Endometrial microvascular endothelial cells (primary cell): Measurements from ENCODE around the gene LTB4R2. TPM values are rescaled to one million over a fixed set of nuclear protein-coding genes. Genes with fewer than 3 reads are reported as not detected.

Source experiments
- in situ Hi-C: cut with HindIII; loops from 2 replicates; pipeline ENCODE4 v1.10.0; 2017; ENCODE audit warnings: low sequenced_read_pairs, low pct_unique_long_range_greater_than_20kb; ENCODE audit errors: inconsistent ontology term
- total RNA-seq: library from RNA; depleted of rRNA; stranded (reverse); fragments of >200 nt; gene quantifications from one replicate; pipeline ENCODE4 v1.2.3, GENCODE V29; 2015; ENCODE audit errors: inconsistent ontology term

LTB4R2 gene
- total RNA-seq, 1 donor from 2014 or later: 15.8 TPM

DNA sequence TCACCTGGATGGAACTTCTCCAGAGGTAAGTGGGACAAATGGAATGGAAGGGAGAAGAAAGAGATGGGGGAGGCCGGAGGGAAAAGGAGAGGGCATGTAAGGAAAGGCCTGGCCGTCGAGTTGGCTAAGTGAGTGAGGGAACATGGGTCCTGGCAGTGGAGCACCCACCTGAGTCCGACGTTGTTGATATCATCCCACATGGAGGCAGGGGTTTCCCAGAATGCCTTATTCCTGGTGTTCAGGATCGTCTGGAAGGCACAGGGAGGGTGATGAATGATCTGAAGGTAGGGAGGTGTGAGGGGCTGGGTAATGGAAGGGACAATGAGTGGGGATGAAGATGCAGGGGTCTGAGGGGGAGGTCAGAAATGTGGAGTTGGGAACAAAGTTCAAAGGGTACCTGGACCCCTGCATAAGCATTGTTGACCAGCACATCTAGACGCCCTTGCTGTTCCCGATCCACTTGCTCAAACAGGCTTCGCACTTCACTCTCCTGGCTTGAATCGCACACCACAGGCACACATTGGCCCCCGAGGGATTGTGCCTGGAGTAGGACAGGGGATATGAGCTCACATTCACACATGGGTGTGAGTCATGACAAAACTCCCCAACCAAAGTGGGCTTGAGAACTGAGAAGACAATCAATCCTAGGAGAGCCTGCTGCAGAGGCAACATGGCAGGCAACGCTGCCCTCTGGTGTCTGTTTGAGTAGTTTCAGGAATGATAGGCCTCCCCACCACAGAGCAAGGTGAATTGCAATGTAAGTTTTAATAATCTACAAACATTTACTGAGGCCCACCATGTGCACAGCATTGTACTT lies 13.4 kb upstream of the LTB4R2 start:
- in situ Hi-C loops: loop anchor here (10.0 kb wide), 1 partner anchor 92 kb away; the partner anchor contains the start of gene TSSK4

DNA sequence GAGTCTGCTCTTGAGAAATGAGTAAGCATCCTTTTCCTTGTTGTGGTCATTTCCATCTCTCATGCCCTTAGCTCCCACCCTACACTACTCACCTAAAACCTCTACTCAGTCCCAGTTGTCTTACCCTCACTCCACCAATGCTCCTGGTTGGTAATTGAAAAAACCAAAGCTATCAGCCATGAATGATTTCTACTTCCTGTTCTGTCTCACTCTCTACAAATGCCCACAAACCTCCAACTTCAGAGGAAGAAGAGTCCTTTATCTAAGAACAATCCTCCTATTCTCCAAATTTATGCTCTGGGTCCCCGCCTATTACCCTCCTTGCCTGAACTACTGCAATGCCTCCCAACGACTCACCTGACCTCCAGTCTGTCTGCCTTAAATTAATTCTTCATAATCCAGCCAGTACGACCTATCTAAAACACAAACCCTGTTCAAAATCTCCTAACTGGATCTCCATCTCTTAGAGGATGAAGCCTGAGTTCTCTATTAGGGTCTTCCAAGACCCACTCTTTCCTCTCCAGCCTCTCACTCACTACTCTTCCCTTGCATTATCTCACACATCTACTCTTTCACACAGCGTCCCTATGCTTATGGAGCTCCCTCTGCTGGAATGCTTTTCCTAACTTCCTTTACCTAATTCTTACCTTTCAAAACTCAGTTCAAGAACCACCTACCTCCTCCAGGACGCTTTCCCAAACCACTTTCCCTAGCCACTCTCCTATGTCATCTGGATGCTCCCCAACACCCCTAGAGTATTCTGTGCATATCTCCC lies 12.6 kb upstream of the LTB4R2 start:
- in situ Hi-C loops: loop anchor here (10.0 kb wide), 1 partner anchor 93 kb away; the partner anchor contains the start of gene TSSK4

DNA sequence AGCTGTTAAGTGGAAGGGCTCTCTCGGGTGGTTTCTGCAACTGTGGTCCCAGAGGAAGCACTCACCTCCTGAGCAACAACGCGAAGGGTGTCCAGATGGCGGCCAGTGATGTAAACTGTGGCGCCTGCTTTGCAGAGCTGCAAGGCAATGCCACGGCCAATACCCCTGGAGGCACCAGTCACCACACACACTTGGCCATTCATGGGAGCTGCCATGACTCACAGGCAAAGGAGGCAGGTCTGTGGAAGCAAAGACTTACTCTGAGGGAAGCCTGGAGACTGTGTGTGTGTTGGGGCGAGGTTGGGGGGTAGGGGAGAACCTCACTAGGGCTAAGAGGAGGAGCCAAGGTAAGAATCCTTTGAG lies 11.1 kb upstream of the LTB4R2 start:
- in situ Hi-C loops: loop anchor here (10.0 kb wide), 1 partner anchor 94 kb away; the partner anchor contains the start of gene TSSK4

DNA sequence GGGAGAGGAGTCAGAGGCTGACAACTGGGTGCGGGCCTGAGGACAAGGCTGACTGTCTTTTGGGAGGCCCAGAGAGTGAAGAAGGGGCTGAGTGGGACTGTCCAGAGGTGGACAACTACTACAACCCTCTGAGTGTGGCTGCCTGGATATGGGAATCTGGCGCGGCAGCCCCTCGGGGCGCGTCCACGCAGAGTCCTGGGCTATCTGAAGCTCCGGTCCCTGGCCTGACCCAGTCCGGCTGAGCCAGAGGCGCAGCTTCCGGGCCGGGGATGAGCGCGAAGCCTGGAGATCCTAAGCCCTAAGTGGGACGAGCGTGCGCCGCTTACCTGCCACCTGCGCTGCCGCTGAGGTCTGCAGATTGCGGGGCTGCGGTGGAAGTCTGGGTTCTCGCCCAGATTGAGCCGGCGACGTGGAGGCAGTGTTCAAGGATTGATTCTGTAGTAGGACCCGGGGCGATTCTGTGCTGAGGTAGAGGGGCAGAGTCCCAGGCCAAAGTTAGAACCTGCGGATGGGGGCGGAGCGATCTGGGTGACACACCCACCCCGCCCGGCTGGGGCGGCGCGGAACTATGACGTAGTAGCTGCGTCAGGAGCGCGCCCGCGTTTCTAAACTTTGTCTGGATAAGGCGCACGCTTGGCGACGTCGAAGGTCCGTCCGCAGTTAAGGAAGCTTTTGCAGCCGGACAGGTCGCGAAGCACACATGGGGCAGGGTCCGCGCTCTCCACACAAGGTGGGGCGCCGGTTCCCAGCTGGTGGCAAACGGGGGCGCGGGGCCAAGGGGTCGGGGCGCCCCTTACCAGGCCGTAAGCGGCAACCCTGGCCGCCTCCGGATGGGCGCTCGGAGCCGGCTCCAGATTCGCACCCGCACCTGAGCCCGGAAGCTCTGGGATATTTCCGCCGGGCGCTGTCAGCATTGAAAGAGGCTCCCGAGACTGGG lies 10.4 kb upstream of the LTB4R2 start, which contains the start of the genes DHRS1 and NOP9:
TSS of gene DHRS1 (minus strand) at position 526 of the 937 bp plus-strand sequence. CDS start 674 bp downstream, outside the sequence.
TSS of gene NOP9 (plus strand) at position 596 of the 937 bp plus-strand sequence. CDS start at position 701, 105 bp downstream.
- in situ Hi-C loops: loop anchor here (10.0 kb wide), 1 partner anchor 95 kb away; the partner anchor contains the start of gene TSSK4

DNA sequence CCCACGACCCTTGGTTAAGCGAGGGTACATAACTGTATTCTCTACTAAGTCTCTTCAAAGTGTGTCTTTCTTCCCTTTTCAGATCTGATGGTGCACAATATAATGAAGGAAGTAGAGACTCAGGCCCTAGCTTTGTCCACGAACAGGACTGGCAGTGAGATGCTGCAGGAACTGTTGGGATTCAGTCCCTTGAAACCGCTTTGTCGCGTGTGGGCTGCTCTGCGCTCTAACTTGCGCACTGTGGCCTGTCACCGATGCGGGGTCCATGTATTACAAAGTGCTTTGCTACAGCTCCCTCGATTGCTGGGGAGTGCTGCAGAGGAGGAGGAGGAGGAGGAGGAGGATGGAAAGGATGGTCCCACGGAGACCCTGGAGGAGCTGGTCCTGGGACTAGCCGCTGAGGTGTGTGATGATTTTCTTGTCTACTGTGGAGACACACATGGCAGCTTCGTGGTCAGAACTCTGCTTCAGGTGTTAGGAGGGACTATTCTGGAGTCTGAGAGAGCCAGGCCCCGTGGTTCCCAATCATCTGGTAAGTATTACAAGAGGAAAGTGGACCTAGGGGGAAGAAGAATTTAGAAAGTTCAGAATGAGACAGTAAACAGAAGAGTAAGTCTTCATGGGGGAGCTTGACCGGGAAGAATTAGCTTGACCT lies 9.5 kb upstream of the LTB4R2 start:
- in situ Hi-C loops: no loop called here

DNA sequence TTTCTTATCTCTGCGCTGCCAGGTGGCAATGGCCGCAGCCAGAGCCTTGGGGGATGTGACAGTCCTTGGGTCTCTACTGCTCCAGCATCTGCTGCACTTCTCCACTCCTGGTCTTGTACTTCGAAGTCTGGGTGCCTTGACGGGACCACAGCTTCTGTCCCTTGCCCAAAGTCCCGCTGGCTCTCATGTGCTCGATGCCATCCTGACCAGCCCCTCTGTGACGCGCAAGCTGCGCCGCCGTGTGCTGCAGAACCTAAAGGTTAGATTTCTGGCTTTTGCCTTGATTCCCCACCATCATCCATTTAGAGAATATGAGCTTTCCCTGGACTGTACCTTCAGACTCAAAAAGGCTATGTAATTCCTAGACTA lies 5.9 kb upstream of the LTB4R2 start:
- in situ Hi-C loops: no loop called here

DNA sequence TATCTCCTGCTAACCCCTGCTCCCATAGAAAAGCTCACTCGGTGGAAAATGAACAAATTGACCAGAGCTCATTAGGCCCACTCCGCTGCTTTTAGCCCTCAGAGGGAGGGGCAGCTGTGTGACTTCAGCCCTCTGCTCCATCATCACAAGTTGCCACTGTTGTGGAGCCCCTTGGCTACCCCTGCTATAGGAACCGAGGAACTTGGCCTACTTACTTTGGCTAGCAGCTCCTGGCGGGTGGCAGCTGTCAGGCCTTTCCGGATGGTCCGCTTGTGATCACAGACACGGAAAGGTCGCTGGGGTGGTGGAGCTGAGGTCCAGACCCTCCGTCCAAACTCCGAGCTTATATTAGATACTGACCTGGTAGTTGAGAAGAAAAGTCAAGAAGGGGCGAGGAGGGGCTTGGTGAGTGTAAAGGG lies 2.8 kb upstream of the LTB4R2 start:
- in situ Hi-C loops: no loop called here

DNA sequence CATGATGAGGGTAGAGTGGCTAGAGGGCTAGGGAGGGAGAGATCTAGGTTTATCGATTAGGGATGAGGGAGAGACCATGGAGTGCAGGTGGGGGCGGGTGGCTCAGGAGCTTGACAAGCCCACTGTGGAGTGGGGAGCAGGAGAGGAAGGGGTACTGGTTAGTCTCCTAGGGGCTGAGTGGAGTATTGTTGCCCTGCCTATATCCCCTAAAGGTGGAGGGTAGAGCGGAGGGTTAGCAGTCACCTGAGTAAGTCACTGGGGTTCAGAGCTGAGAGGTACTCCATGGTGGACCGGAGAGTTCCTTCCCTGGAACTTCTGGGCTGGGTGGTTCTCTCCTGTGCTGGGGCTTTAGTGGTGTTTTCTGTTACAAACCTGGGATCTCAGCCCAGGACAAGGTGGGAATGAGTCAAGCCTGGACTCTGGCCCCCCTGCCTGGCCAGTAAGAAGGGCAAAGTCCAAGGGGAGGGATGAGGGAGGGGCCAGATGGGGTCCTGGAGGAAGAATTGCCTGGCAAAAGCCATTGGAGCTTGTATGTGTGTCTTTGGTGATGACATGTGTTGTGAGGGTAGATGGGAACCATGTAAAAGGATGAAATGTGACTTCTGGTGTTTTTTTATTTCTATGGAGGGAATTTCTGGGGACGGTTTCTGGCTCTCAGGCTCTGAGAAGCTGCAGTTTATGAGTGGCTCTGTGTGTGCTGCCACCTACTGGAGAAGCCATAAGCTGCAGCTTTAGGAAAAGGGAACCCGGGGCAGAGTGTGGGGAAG lies 2.2 kb upstream of the LTB4R2 start, which contains the start of gene CIDEB:
TSS of gene CIDEB (minus strand) at position 403 of the 767 bp plus-strand sequence. CDS start at position 284, 119 bp downstream.
- in situ Hi-C loops: no loop called here

DNA sequence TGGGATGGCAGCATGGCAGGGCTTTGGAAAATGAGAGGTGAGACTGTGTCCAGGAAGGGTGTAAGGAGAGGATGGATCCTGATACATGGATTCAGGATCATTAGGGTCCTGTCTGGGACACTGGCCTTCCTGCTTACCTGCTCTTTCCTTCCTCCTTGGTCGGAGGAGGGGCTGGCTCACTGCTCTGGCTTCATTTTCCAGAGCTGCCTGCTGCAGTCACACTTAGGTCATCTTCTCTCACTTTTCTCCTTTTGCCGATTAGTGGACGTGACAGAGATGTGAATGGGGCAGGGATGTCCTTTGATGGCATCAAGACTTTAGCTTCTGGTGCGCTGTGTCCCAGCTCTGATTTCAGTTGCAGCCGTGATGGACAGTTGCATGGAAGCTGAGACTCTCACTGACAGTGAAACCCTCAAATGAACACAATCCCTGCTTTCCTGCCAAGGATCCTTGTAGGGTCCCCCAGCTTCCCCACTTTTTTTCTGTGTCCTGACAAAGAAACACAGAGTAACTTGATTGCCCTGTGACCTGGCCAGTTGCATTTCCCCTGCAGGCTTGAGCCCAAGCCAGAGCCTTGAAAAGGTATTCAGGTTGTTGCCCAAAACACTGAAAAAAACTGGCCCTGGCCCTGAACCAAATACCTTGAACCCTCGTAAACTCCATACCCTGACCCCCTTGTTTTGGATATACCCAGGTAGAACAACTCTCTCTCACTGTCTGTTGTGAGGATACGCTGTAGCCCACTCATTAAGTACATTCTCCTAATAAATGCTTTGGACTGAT lies 1.4 kb upstream of the LTB4R2 start:
- in situ Hi-C loops: no loop called here

DNA sequence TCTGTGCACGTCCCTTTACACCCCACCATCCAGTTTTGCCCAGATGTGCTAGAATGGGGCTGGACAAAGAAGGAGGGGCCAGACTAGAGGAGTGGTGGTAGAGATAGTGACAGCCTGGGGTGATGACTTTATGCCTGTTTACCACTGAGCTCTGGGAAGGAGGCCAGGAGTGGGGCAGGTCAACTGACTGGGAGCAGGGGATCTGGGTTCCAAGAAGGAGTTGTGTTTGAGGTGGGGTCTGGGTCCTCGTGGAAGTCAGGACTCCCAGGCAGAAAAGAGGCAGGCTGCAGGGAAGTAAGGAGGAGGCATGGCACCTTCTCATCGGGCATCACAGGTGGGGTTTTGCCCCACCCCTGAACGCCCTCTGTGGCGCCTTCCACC lies 315 bp downstream of the LTB4R2 start:
- in situ Hi-C loops: no loop called here

DNA sequence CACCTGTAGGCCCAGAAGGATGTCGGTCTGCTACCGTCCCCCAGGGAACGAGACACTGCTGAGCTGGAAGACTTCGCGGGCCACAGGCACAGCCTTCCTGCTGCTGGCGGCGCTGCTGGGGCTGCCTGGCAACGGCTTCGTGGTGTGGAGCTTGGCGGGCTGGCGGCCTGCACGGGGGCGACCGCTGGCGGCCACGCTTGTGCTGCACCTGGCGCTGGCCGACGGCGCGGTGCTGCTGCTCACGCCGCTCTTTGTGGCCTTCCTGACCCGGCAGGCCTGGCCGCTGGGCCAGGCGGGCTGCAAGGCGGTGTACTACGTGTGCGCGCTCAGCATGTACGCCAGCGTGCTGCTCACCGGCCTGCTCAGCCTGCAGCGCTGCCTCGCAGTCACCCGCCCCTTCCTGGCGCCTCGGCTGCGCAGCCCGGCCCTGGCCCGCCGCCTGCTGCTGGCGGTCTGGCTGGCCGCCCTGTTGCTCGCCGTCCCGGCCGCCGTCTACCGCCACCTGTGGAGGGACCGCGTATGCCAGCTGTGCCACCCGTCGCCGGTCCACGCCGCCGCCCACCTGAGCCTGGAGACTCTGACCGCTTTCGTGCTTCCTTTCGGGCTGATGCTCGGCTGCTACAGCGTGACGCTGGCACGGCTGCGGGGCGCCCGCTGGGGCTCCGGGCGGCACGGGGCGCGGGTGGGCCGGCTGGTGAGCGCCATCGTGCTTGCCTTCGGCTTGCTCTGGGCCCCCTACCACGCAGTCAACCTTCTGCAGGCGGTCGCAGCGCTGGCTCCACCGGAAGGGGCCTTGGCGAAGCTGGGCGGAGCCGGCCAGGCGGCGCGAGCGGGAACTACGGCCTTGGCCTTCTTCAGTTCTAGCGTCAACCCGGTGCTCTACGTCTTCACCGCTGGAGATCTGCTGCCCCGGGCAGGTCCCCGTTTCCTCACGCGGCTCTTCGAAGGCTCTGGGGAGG lies 985 bp downstream of the LTB4R2 start, which contains the start of gene LTB4R:
TSS of gene LTB4R (plus strand) at position 857 of the 959 bp plus-strand sequence. CDS start 4,150 bp downstream, outside the sequence.
- in situ Hi-C loops: no loop called here

DNA sequence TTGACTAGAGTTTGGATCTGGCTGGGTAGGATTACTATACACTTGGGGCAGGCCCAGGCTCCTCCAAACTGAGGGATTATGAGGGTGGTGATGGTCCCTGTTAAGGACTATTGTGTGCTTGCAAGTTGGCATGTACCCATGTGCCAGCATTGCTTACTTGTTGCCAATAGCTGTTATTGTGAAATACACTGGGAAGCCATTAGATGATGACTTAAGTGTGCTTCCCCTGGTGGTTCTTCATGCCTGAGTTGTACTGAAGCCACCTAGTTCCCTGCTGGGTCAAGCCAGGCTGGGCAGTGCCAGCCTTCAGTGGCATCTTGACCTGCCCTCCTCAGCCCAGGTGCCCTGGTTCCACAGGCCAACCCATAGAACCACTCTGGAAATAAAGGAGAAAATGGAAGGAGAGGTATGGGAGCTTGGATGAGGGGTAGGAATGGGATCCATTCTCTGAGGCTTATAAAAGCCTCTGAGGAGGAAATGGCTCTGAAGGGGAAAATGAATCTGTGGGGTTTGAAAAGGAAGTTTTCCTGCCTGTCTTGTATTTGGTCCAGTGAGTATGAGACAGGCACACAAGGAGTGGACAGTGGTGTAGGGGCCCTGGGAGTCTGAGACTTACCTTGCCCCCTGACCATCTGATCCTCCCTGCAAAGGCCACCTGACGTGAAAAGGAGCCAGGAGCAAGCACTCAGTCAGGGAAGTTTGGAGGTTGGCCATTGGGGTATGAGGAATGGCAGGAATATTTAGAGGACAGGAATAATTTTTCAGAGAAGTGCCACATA lies 2.1 kb downstream of the LTB4R2 start:
- in situ Hi-C loops: no loop called here

DNA sequence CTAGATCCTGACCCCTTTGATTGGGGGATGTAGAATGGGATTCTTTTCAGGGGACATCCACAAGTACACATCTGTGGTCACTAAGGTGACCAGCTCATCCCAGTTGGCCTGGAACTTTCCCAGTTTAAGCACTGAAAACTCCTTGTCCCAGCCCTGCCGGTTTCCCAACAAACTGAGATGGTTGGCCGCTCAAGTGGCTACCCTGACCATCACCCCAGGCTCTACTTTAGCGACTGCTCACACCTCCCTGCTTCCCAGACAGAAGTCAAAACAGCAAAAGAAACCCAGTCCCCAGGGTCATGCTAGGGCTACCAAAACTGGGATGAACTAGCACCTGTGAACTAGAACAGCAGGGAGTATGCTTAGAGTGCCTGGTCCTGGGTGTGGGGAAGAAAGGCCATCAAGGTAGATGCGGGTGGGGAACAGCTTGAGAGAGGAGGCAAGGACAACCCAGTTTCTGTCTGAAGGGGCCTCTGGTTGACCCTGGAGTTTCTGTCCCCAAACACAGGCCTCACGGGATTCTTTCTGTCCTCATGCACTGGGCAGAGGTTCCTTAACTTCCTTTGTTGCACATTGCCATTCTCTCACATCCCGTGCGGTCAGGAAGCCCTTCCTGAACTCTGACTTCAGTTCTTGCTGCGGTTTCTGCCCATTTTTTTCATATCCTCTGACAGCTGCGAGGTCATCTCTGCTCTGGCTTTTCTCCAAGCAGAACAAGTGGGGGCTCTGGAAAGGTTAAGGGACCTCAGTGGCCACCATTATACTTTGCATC lies 3.0 kb downstream of the LTB4R2 start:
- in situ Hi-C loops: no loop called here

DNA sequence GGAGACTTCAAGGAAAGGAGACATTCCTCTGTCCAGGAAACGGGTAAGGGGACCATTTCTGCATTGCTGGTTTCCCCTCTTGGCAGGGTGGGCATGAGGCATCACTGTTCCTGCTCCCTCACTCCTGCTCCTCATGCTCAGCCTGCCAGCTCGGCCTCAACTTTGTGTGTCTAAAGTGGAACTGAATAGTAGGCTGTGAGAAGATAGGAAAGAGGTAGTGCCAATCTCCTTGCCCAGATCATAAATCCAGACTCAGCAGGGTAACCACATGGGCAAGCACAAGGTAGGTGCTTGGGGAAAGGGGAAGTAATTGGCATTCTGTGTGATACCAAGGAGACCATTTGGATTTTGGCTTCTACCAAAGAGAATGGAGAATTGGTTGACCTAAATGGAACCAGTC lies 4.0 kb downstream of the LTB4R2 start:
- in situ Hi-C loops: no loop called here
